Muscle of back (tissue), 11 donors: ENCODE measurements around the gene KCTD19. TPM values are rescaled to one million over a fixed set of nuclear protein-coding genes. Genes with fewer than 3 reads are reported as not detected.

Source experiments
- DNase-seq, 3 donors: peaks; one replicate each; pipeline versions ENCODE4 v3.0.0 to v3.0.0-alpha.2; 2013
- polyA plus RNA-seq, 10 donors: library from polyadenylated mRNA; unstranded; fragments of 120-200 nt; gene quantifications; one replicate each; pipeline ENCODE4 v1.2.1, GENCODE V29; 2013; ENCODE audit not compliant: insufficient read length in 10 of 10

KCTD19 gene
- polyA plus RNA-seq, 10 donors: 0.05 to 0.36 (median 0.28) TPM

DNA sequence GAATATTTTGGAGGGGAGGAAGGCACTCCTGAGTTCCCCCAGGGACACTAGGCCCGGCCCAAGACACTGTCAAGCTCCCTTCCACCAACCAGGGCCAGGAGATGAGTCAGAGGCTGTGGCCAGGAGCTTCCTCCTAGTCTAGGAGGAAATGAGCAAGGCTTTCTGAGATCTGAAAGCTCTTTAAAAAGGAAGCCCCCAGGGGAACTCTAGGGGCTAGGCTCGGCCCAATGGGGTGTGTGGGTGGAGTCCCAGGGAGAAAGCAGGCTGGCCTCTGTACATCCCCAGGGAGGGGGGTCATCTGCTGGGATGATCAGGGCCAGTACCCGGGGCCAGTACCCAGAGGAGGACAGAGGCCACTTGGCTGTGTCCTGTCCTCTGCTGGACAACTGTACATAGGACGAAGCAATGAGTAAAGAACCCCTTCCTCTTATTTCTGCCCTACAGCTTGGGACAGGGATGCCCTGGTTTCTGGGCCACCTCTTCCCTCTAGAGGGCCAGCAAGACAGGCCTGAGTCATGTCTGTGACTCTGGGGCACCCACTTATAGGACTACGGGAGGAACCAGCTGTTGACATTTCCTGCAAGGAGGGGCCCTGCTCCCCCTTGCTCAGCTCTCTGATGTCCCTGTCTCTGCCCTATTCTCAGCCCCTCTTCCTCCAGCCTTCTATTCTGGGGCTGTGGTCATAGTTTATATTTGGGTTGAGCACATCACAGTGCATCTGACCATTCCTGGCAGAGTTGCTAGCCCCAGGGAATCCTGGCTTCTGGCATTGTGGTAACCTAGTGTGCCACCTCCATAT lies 82.0 kb downstream of the KCTD19 start:
- DNase-seq: peak; percentile 48 to 83 (median 63)

DNA sequence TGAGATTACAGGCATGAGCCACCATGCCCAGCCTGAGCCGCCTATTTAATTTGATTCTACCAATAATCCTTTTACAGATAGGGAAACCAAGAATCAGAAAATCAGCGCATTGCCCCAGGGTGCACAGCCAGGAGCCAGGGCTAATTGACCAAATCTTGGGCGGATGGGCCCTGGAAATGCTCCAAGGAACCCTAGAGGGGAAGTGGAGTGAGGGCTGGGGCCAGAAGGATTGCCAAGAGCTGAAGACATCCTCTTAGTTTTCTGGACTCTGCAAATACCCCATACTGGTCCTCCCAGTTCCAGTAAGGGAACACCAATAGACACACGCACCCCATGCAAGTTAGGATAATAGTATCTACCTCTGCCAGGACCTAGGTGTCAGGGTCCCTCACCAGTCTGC lies 83.1 kb downstream of the KCTD19 start:
- DNase-seq: no peak

GRCh38 chr16:67242138-67242730 lies 84.3 kb downstream of the KCTD19 start:
- no peak for DNase-seq

GRCh38 chr16:67241008-67241900 lies 85.3 kb downstream of the KCTD19 start:
- DNase-seq: peak in 1 of 3 donors; percentile 55

DNA sequence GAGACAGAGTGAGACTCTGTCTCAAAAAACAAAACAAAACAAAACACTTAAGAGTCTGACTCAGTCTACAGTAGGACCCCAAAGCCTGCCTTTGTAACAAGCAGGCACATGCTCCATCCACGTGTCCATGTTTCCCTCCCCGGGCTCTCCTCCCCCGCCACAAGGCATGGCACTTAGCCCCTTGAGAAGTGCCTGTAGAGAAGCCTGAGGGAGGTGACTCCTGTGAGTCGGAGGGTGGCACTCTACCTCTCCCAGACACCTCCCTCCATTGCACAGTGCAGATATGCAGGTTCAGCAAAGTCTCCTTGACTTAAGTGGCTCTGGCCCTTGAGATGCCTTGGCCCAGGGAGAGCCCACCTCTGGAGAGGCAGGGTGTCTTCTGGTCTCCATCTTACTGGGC lies 86.0 kb downstream of the KCTD19 start:
- peak in 1 of 3 donors; percentile 23 for DNase-seq

Other genes starting within 250 kb of the KCTD19 start
- gene PHAF1, start 216.8 kb downstream of the KCTD19 start, polyA plus RNA-seq: 10 to 100 TPM; 15.6 to 20.5 (median 18.9) TPM
- gene B3GNT9, start 175.7 kb downstream of the KCTD19 start, polyA plus RNA-seq: 10 to 100 TPM in 8 of 10 donors, 1 to 10 TPM in 2; 8.1 to 16.6 (median 11.5) TPM
- 1 to 10 TPM; 2.4 to 8.4 (median 3.6) TPM for gene TRADD, start 166.8 kb downstream of the KCTD19 start, polyA plus RNA-seq
- 1 to 10 TPM in 9 of 10 donors, under 1 TPM in 1; 0.96 to 3.4 (median 2.3) TPM for gene FBXL8, start 166.8 kb downstream of the KCTD19 start, polyA plus RNA-seq
- gene HSF4, start 162.0 kb downstream of the KCTD19 start, polyA plus RNA-seq: 1 to 10 TPM; 1.5 to 8.6 (median 3.7) TPM
- 10 to 100 TPM; 14.6 to 36.6 (median 26.6) TPM for gene NOL3, start 156.2 kb downstream of the KCTD19 start, polyA plus RNA-seq
- 10 to 100 TPM; 12.5 to 26.5 (median 18.1) TPM for gene MATCAP1, start 142.8 kb downstream of the KCTD19 start, polyA plus RNA-seq
- gene EXOC3L1, start 136.6 kb downstream of the KCTD19 start, polyA plus RNA-seq: 10 to 100 TPM in 5 of 10 donors, 1 to 10 TPM in 5; 7.6 to 13.9 (median 9.9) TPM
- 10 to 100 TPM; 31.7 to 48.1 (median 41.0) TPM for gene E2F4, start 134.6 kb downstream of the KCTD19 start, polyA plus RNA-seq
- gene ELMO3, start 127.6 kb downstream of the KCTD19 start, polyA plus RNA-seq: 1 to 10 TPM in 6 of 10 donors, under 1 TPM in 4; 0.48 to 2.2 (median 1.2) TPM
- gene TMEM208, start 99.6 kb downstream of the KCTD19 start, polyA plus RNA-seq: 10 to 100 TPM; 15.0 to 28.3 (median 19.5) TPM
- 10 to 100 TPM; 15.8 to 28.2 (median 18.6) TPM for gene FHOD1, start 79.3 kb downstream of the KCTD19 start, polyA plus RNA-seq
- gene SLC9A5, start 77.8 kb downstream of the KCTD19 start, polyA plus RNA-seq: 1 to 10 TPM in 7 of 10 donors, under 1 TPM in 3; 0.72 to 1.6 (median 1.3) TPM
- gene PLEKHG4, start 47.2 kb downstream of the KCTD19 start, polyA plus RNA-seq: 10 to 100 TPM in 3 of 10 donors, 1 to 10 TPM in 7; 4.3 to 13.5 (median 7.5) TPM
- 1 to 10 TPM in 1 of 10 donors, under 1 TPM in 9; 0.15 to 1.7 (median 0.30) TPM for gene LRRC36, start 74 bp upstream of the KCTD19 start, polyA plus RNA-seq
- gene TPPP3, start 66.8 kb upstream of the KCTD19 start, polyA plus RNA-seq: 100 to 1,000 TPM; 305 to 544 (median 455) TPM
- gene ZDHHC1, start 89.7 kb upstream of the KCTD19 start, polyA plus RNA-seq: 10 to 100 TPM; 15.6 to 24.9 (median 18.8) TPM
- 10 to 100 TPM in 4 of 10 donors, 1 to 10 TPM in 6; 3.8 to 13.3 (median 8.1) TPM for gene HSD11B2, start 104.4 kb upstream of the KCTD19 start, polyA plus RNA-seq
- gene ATP6V0D1, start 154.4 kb upstream of the KCTD19 start, polyA plus RNA-seq: 10 to 100 TPM; 51.9 to 64.9 (median 60.4) TPM
- under 1 TPM in 2 of 10 donors, not detected in 8; 0.22 to 0.28 TPM for gene AGRP, start 156.8 kb upstream of the KCTD19 start, polyA plus RNA-seq
- 10 to 100 TPM; 36.7 to 51.9 (median 42.5) TPM for gene RIPOR1, start 202.1 kb upstream of the KCTD19 start, polyA plus RNA-seq
- 10 to 100 TPM; 37.2 to 50.1 (median 41.7) TPM for gene CTCF, start 235.8 kb upstream of the KCTD19 start, polyA plus RNA-seq